IMR-90 (cell line): ENCODE data around the gene CDK14.

ENCODE experiments used
- CEBPB ChIP-seq: IDR thresholded peaks from 2 replicates; pipeline ENCODE4 v1.6.1; 2012; ENCODE audit warnings: low read depth, low read length, improper control_type of control experiment
- FOS ChIP-seq: fragments of 150-350 bp; IDR thresholded peaks from 2 replicates; pipeline ENCODE4 v1.6.1; 2016; ENCODE audit warnings: low read depth, low read length
- MAFK ChIP-seq: IDR thresholded peaks from 2 replicates; pipeline ENCODE4 v1.6.1; 2012; ENCODE audit warnings: low read depth, low read length, improper control_type of control experiment
- MXI1 ChIP-seq: IDR thresholded peaks from 2 replicates; pipeline ENCODE4 v1.6.1; 2012; ENCODE audit warnings: low read depth, mild to moderate bottlenecking, low read length, moderate library complexity, borderline replicate concordance
- POLR2A ChIP-seq: IDR thresholded peaks from 2 replicates; pipeline ENCODE4 v1.6.1; 2012; ENCODE audit warnings: mild to moderate bottlenecking, low read depth, low read length
- RAD21 ChIP-seq: IDR thresholded peaks from 2 replicates; pipeline ENCODE4 v1.6.1; 2012; ENCODE audit warnings: low read length, improper control_type of control experiment
- RCOR1 ChIP-seq: IDR thresholded peaks from 2 replicates; pipeline ENCODE4 v1.6.1; 2012; ENCODE audit warnings: mild to moderate bottlenecking, low read length, improper control_type of control experiment; ENCODE audit not compliant: insufficient replicate concordance
- RFX5 ChIP-seq: IDR thresholded peaks from 2 replicates; pipeline ENCODE4 v1.8.0; 2012; ENCODE audit warnings: low read depth, mild to moderate bottlenecking, low read length, moderate library complexity
- SMC3 ChIP-seq: fragments of 150-350 bp; IDR thresholded peaks from 2 replicates; pipeline ENCODE4 v1.6.1; 2016; ENCODE audit warnings: low read depth, mild to moderate bottlenecking, antibody characterized with exemption, low read length, moderate library complexity
- TF ChIP-seq, protein P1 (sequence below): conservative IDR thresholded peaks from 2 replicates; pipeline ENCODE4 v1.5.1; 2012; ENCODE audit warnings: mild to moderate bottlenecking, low read depth, low read length, improper control_type of control experiment

DNA sequence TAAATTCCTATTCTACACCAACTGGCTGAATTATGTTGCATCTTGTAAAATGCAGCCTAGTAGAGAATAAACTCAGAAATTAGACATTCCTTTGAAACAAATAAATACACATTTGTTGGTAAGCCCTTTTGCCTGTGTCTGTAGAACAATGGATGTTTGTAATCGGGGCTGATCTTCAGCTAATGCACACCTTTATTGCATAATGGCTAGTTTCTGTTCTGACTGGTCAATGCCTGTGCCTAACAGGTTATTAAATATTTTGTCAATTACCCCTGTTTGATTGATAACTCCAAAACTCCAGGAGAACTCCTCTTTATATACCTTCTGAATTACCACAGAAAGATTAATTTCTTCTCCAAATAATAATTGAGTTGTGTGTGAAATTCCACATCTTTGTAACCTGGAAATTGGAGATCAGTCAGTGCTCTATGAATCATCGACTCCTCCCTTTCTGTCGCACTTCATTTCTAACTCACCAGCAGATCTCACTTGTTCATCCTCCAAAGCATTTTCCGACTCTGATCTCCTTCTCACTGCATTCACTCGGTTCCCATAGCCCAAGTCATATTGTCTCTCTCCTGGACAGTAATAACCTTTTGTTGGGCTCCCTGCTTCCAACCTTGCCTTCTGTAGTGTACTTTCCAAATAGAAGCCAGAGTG, 472.1 kb downstream of the CDK14 start:
- TF ChIP-seq, protein P1, sequence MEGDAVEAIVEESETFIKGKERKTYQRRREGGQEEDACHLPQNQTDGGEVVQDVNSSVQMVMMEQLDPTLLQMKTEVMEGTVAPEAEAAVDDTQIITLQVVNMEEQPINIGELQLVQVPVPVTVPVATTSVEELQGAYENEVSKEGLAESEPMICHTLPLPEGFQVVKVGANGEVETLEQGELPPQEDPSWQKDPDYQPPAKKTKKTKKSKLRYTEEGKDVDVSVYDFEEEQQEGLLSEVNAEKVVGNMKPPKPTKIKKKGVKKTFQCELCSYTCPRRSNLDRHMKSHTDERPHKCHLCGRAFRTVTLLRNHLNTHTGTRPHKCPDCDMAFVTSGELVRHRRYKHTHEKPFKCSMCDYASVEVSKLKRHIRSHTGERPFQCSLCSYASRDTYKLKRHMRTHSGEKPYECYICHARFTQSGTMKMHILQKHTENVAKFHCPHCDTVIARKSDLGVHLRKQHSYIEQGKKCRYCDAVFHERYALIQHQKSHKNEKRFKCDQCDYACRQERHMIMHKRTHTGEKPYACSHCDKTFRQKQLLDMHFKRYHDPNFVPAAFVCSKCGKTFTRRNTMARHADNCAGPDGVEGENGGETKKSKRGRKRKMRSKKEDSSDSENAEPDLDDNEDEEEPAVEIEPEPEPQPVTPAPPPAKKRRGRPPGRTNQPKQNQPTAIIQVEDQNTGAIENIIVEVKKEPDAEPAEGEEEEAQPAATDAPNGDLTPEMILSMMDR = no peak
- TF ChIP-seq CEBPB = no peak
- no peak for TF ChIP-seq SMC3
- no peak for TF ChIP-seq RAD21
- no peak for TF ChIP-seq POLR2A
- no peak for TF ChIP-seq MAFK
- no peak for TF ChIP-seq RFX5
- TF ChIP-seq FOS = no peak
- TF ChIP-seq RCOR1 = no peak
- TF ChIP-seq MXI1 = no peak
